BE2C (cell line): ENCODE data around the gene CTU1.

ENCODE experiments used
- DNase-seq: peaks from one replicate; pipeline ENCODE4 v3.0.0-alpha.2; 2020
- H3K27me3 ChIP-seq: fragments of 250-450 bp; sonication (Bioruptor Pico); 2 replicates; pipeline ENCODE4 v1.5.1; 2020; ENCODE audit warnings: mild to moderate bottlenecking
- H3K36me3 ChIP-seq: fragments of 250-450 bp; sonication (Bioruptor Pico); 2 replicates; pipeline ENCODE4 v1.5.1; 2020; ENCODE audit warnings: mild to moderate bottlenecking
- H3K4me1 ChIP-seq: fragments of 250-450 bp; sonication (Bioruptor Pico); 2 replicates; pipeline ENCODE4 v1.5.1; 2020
- H3K4me3 ChIP-seq: 2 replicates; pipeline ENCODE4 v1.5.1; 2011; ENCODE audit warnings: low read depth, low read length
- H3K9me3 ChIP-seq: fragments of 250-450 bp; sonication (Bioruptor Pico); 2 replicates; pipeline ENCODE4 v1.5.1; 2020
- CTCF ChIP-seq: IDR thresholded peaks from 2 replicates; pipeline ENCODE4 v1.5.1; 2012; ENCODE audit warnings: mild to moderate bottlenecking, low read depth, low read length

The CTU1 gene

GRCh38 chr19:51123802-51124201, 15.6 kb upstream of the CTU1 start:
- H3K4me1 ChIP-seq = no peaks in the 10 kb centered on the region

GRCh38 chr19:51123381-51123800, 15.2 kb upstream of the CTU1 start:
- Histone ChIP-seq H3K9me3 (no peaks in the 10 kb centered on the region), H3K4me3 (no peak overlapping the region), H3K36me3 (no peaks in the 10 kb centered on the region), H3K4me1 (no peaks in the 10 kb centered on the region), H3K27me3 (peaks cover 34% of the 10 kb centered on the region)
- no peak for TF ChIP-seq CTCF
- DNase-seq = no peak

More at GRCh38 chr19:51123802-51124201, 15.6 kb upstream of the CTU1 start:
- Histone ChIP-seq H3K9me3 (no peaks in the 10 kb centered on the region), H3K36me3 (no peaks in the 10 kb centered on the region), H3K27me3 (peaks cover 37% of the 10 kb centered on the region), H3K4me3 (no peak overlapping the region)
- no peak for DNase-seq
- no peak for TF ChIP-seq CTCF

GRCh38 chr19:51122112-51122981, 14.1 kb upstream of the CTU1 start:
- H3K9me3 ChIP-seq = no peaks in the 10 kb centered on the region
- H3K27me3 ChIP-seq = peaks cover 36% of the 10 kb centered on the region
- H3K4me3 ChIP-seq = no peak overlapping the region
- H3K36me3 ChIP-seq = no peaks in the 10 kb centered on the region
- H3K4me1 ChIP-seq = no peaks in the 10 kb centered on the region
- no peak for TF ChIP-seq CTCF
- no peak for DNase-seq

- TF ChIP-seq CTCF = no peak
- H3K9me3 ChIP-seq = no peaks in the 10 kb centered on the region
- no peak for DNase-seq
- no peaks in the 10 kb centered on the region for H3K4me1 ChIP-seq
- H3K36me3 ChIP-seq = no peaks in the 10 kb centered on the region
- H3K4me3 ChIP-seq = no peak overlapping the region
- H3K27me3 ChIP-seq = peaks cover 42% of the 10 kb centered on the region
Observed at GRCh38 chr19:51121257-51121656, 13.0 kb upstream of the CTU1 start.

- no peaks in the 10 kb centered on the region for H3K36me3 ChIP-seq
- no peak for DNase-seq
- H3K4me1 ChIP-seq = no peaks in the 10 kb centered on the region
- H3K9me3 ChIP-seq = no peaks in the 10 kb centered on the region
- H3K27me3 ChIP-seq = peaks cover 53% of the 10 kb centered on the region
- no peak for TF ChIP-seq CTCF
- H3K4me3 ChIP-seq = no peak overlapping the region
Observed at GRCh38 chr19:51120160-51120559, 12.0 kb upstream of the CTU1 start.

GRCh38 chr19:51119611-51120010, 11.4 kb upstream of the CTU1 start:
- Histone ChIP-seq H3K36me3 (no peaks in the 10 kb centered on the region), H3K9me3 (no peaks in the 10 kb centered on the region), H3K4me3 (no peak overlapping the region), H3K27me3 (peaks cover 52% of the 10 kb centered on the region), H3K4me1 (no peaks in the 10 kb centered on the region)
- TF ChIP-seq CTCF = no peak
- no peak for DNase-seq
